ENCODE data around the gene CLEC4G. TPM values are rescaled to one million over a fixed set of nuclear protein-coding genes. Genes with fewer than 3 reads are reported as not detected.
A peak's percentile ranks its signal among the peaks of the same experiment; 100 is the strongest.

Gene CLEC4G
- polyA plus RNA-seq, 1 donor from 2014 or later, result not detected

DNA sequence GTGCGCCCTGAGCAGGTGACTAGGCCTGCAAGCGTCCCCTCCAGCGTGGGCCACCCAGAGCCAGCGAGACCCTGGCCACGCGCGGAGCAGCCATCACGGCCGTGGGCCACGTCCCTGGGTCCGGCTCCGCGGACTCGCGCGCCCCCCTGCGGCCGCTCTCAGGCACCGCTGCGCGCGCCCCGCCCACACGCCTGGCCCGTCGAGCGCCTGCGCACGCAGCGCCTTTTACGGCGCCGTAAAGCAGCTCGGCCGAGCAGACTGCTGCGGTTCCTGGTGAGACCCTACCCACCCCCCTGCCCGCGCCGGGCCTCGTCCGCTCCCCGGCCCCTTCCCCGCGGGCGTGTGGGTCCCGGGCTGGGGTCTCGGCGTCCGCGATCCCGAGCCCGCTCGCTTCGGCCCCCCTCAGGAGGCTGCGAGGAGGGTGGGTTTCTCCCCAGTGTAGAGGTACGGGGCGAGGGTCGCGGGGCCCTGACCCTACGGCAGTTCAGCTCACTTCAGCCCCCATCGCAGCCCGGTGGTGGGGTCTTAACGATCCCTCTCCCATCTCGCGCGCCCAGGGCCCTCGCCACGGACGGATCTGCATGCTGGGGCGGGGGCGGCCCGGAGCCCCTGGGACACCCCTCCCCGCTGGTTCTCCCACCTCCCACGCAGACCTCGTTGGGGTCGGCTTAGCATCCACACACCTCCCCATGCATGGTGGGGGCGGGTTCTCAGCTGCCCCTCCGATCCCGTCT, 51.1 kb downstream of the CLEC4G start, which contains the start of gene TRAPPC5:
TRAPPC5 (plus strand) TSS at position 228 of the 734 bp plus-strand sequence. CDS start 1,421 bp downstream, outside the sequence.
- H3K9me2 ChIP-seq (ENCODE audit: insufficient read depth, low read length), result no peaks in the 10 kb centered on the region
- H3K27me3 ChIP-seq (ENCODE audit: insufficient read depth, low read depth, low read length), result no peaks in the 10 kb centered on the region
- peak within 1 kb of the TSS; percentile 86 for H3K9ac ChIP-seq (ENCODE audit: low read length)
- peak within 1 kb of the TSS; percentile 64 for H3K27ac ChIP-seq (ENCODE audit: low read length)
- no peaks in the 10 kb centered on the region for H3K36me3 ChIP-seq (ENCODE audit: insufficient read depth, low read length)
- peak within 1 kb of the TSS; percentile 100 for H3K4me3 ChIP-seq (ENCODE audit: low read length)
- peaks cover 8% of the 10 kb centered on the region for H3K79me2 ChIP-seq (replicated peaks; ENCODE audit: insufficient read depth, low read length)
- H2AFZ ChIP-seq (ENCODE audit: low read depth, low read length), result peak within 1 kb of the TSS; percentile 56
- no peaks in the 10 kb centered on the region for H3K9me3 ChIP-seq (ENCODE audit: low read length)
- peak within 1 kb of the TSS; percentile 11 for H3K4me2 ChIP-seq (ENCODE audit: low read length)
- peak; percentile 84 for TF ChIP-seq POLR2AphosphoS5 (IDR thresholded peaks at IDR 0.05)
- TF ChIP-seq SMC3 (conservative IDR thresholded peaks at IDR 0.05; ENCODE audit: poor library complexity), result peak; percentile 92
- TF ChIP-seq EP300 (conservative IDR thresholded peaks at IDR 0.05; ENCODE audit: poor library complexity, severe bottlenecking), result peak; percentile 68
- TF ChIP-seq TAF1 (IDR thresholded peaks at IDR 0.05; ENCODE audit: low read depth), result peak; percentile 70
- TF ChIP-seq RAD21 (conservative IDR thresholded peaks at IDR 0.05), result peak; percentile 97
- no peak for TF ChIP-seq EZH2 (IDR thresholded peaks at IDR 0.05; ENCODE audit: borderline replicate concordance, insufficient read depth, low read length, poor library complexity, severe bottlenecking)
- TF ChIP-seq REST (IDR thresholded peaks at IDR 0.05; ENCODE audit: borderline replicate concordance), result peak; percentile 78
- TF ChIP-seq CTCF (IDR thresholded peaks at IDR 0.05; ENCODE audit: poor library complexity, severe bottlenecking), result peak; percentile 100
- TF ChIP-seq MXI1 (conservative IDR thresholded peaks at IDR 0.05; ENCODE audit: poor library complexity, severe bottlenecking), result peak; percentile 73
- no peaks in the 10 kb centered on the region for H3F3A ChIP-seq (ENCODE audit: insufficient read depth, low read length, poor library complexity, severe bottlenecking)
- no peaks in the 10 kb centered on the region for H4K20me1 ChIP-seq (ENCODE audit: insufficient read depth)

DNA sequence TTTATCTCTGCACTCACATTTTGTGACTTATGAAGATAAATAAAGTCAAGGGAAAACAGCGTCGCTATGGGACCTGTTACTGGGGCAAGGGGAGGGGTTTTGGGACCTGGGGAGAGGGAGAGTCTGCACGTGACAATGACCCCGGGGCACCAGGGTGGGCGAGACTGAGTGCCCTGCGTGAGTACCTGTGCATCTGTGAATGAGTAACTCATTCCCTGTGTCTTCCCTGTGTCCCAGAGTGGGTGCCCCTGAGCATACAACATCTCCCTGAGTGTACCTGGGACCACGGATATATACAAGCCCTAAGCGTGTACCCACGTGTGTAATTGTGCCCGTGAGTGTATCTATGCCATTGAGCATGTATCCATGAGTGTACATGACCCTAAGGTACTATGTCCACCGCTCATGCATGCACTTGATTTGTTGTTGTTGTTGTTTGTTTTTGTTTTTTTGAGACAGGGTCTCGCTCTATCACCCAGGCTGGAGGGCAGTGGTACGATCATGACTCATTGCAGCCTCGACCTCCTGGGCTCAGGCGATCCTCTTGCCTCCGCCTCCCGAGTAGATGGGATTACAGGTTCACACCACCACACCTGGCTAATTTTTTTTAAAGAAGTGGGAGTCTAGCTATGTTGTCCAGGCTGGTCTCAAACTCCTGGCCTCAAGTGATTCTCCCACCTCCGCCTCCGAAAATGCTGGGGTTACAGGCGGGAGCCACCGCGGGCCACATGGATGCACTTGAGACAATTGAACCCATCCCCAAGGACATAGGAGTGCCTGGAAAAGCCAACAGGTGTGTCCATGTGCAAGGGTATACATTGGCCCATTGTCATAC, 51.9 kb downstream of the CLEC4G start:
- no peaks in the 10 kb centered on the region for H3F3A ChIP-seq (ENCODE audit: insufficient read depth, low read length, poor library complexity, severe bottlenecking)
- H3K36me3 ChIP-seq (ENCODE audit: insufficient read depth, low read length), result no peaks in the 10 kb centered on the region
- H3K4me2 ChIP-seq (ENCODE audit: low read length), result no peak overlapping the region
- H3K4me3 ChIP-seq (ENCODE audit: low read length), result peak overlapping the region; percentile 100
- H3K9me2 ChIP-seq (ENCODE audit: insufficient read depth, low read length), result no peaks in the 10 kb centered on the region
- H3K79me2 ChIP-seq (replicated peaks; ENCODE audit: insufficient read depth, low read length), result peaks cover 8% of the 10 kb centered on the region
- no peaks in the 10 kb centered on the region for H3K27me3 ChIP-seq (ENCODE audit: insufficient read depth, low read depth, low read length)
- H2AFZ ChIP-seq (ENCODE audit: low read depth, low read length), result peak overlapping the region; percentile 30
- no peaks in the 10 kb centered on the region for H3K9me3 ChIP-seq (ENCODE audit: low read length)
- no peaks in the 10 kb centered on the region for H4K20me1 ChIP-seq (ENCODE audit: insufficient read depth)
- TF ChIP-seq SMC3 (conservative IDR thresholded peaks at IDR 0.05; ENCODE audit: poor library complexity), result no peak
- no peak overlapping the region for H3K27ac ChIP-seq (ENCODE audit: low read length)
- peak overlapping the region; percentile 42 for H3K9ac ChIP-seq (ENCODE audit: low read length)

Data from neural cell (in vitro differentiated cells).